ENCODE data around the gene ACSBG1. TPM values are rescaled to one million over a fixed set of nuclear protein-coding genes. Genes with fewer than 3 reads are reported as not detected.
"Not testable (repeated sequence)": the region's sequence is repeated elsewhere in the genome, so short reads cannot be mapped to it uniquely, and the experiment has no call there.

ACSBG1 gene
- total RNA-seq, 2 donors from 2014 or later = 0.29 to 0.32 TPM

DNA sequence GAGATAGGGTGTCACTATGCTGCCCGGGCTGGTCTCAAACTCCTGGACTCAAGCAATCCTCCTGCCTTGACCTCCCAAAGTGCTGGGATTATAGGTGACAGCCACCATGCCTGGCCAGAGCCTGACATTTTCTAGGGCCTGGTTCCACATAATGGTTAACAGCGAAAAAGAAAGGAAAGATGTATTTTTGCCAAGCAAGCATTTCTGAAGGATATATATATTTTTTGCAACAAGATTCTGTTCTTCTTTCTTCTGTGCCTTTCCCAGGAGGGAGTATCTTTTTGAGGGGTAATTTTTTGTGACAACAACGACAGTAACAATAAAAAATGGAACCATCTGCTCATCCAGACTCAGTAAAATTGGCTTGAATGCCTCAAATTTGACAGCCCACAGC, 21.7 kb upstream of the ACSBG1 start:
- DNase-seq (no peak), ATAC-seq (no peak)
- intact Hi-C loops (cut with DNase I) = no loop called here

DNA sequence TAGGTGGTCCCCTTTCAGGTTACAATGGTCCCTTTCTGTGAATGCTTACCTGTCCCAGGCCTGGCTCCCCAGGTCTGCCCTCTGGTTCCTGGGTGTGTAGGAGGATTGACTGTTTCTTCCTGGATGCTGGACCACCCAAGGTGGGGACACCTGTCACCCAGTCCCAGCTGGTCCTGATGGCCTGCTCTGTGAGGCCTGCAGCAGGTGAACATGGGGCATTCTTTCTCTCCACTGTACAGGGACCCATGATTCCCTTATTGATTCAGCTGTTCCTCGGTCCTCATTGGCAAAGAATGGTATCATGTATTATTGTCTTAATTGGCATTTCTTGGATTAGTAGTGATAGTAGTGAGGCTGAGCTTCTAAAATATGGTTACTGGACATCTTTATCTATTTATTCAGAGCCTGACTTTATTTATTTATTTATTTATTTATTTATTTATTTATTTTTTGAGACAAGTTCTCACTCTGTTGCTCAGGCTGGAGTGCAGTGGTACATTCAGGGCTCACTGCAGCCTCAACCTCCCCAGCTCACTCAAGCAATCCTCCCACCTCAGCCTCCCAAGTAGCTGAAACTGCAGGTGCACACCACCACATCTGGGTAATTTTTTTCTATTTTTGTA, 21.2 kb upstream of the ACSBG1 start:
- no peak for DNase-seq
- no peak for ATAC-seq
- intact Hi-C loops (cut with DNase I) = no loop called here

- DNase-seq (no peak), ATAC-seq (no peak)
- intact Hi-C loops (cut with DNase I) = no loop called here
Measured at GRCh38 chr15:78251136-78251535, 16.8 kb upstream of the ACSBG1 start.

- ATAC-seq (no peak), DNase-seq (no peak)
- intact Hi-C loops (cut with DNase I) = no loop called here
Measured at GRCh38 chr15:78249131-78249530, 14.8 kb upstream of the ACSBG1 start.

DNA sequence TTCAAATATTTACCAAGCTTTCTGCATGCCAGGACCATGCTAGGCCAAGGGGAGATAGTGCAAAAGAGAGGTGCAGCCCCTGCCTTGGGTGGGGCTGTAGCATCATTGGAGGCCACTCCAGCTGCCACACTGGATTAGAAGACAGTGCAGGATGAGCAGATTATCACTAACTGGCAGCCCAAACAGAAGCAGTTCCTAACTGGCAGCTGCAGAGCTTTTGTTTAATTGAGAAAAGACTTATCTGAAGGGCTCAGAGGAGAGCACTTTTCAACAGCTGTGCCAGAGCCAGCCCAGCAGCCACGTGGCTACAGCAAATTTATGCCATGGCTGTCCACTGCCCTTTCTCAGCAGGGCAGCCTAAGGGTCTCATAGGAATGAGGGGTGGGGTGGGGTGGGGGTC, 13.5 kb upstream of the ACSBG1 start:
- intact Hi-C loops (cut with DNase I) = no loop called here
- DNase-seq = no peak
- no peak for ATAC-seq

- ATAC-seq; DNase-seq; intact Hi-C loops (cut with DNase I): not testable (repeated sequence)
Measured at GRCh38 chr15:78245976-78246620, 11.7 kb upstream of the ACSBG1 start.

DNA sequence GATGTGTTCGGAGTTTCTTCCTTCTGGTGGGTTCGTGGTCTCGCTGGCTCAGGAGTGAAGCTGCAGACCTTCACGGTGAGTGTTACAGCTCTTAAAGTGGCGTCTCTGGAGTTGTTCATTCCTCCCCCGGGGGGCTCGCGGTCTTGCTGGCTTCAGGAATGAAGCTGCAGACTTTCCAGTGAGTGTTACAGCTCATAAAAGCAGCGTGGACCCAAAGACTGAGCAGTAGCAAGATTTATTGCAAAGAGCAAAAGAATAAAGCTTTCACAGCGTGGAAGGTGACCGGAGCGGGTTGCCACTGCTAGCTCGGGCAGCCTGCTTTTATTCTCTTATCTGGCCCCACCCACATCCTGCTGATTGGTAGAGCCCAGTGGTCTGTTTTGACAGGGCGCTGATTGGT, 11.0 kb upstream of the ACSBG1 start:
- intact Hi-C loops (cut with DNase I); DNase-seq; ATAC-seq: not testable (repeated sequence)

DNA sequence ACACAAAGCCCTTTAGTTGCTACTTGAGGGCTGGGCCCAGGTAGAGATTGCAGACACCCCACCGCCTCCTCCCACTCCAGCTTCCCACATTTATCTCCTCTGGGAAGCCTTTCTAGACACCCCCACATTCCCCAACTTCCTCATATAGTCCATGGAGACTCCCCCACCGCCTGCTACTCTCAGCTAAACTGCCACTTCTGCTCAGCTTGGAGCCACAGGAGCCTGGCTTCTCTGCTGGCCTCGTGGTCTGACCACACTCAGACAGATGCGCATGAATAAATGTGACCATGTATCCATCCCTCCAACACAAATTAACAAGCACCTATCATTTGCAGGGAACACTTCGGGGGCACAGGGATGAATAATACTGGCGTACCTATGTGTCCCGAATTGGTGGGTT, 10.5 kb upstream of the ACSBG1 start:
- DNase-seq (no peak), ATAC-seq (no peak)
- intact Hi-C loops (cut with DNase I) = loop anchor here (5.0 kb wide), 3 partner anchors 53 to 133 kb away; no protein-coding TSS in a partner anchor

- ATAC-seq (no peak), DNase-seq (no peak)
- intact Hi-C loops (cut with DNase I) = loop anchor here (5.0 kb wide), 3 partner anchors 52 to 132 kb away; no protein-coding TSS in a partner anchor
Measured at GRCh38 chr15:78244101-78244500, 9.7 kb upstream of the ACSBG1 start.

GRCh38 chr15:78243491-78243941, 9.2 kb upstream of the ACSBG1 start:
- DNase-seq (peak; percentile 64), ATAC-seq (peak; percentile 59 to 62)
- intact Hi-C loops (cut with DNase I) = loop anchor here (5.0 kb wide), 3 partner anchors 51 to 131 kb away; no protein-coding TSS in a partner anchor

- ATAC-seq = no peak
- intact Hi-C loops (cut with DNase I) = loop anchor here (5.0 kb wide), 3 partner anchors 51 to 131 kb away; no protein-coding TSS in a partner anchor
Measured at GRCh38 chr15:78243058-78243457, 8.7 kb upstream of the ACSBG1 start.

DNA sequence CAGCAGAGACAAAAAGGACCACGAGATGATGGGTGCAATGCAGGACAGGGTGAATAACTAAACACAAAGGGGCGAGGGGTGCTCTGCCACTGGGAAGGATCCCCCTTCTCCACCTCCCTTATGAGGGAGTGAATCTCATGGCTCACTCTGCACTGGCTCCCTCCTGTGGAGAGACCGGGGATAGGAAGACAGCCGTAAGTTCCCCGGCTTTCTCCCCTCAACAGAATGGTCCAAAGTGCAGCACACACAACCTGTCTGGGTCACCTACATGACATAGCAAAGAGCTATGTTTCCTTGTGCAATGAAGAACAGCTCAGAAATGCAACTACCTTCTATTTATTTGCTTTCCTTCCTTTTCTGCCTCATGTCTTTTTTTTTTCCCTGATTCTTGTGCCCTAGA, 7.8 kb upstream of the ACSBG1 start:
- intact Hi-C loops (cut with DNase I) = loop anchor here (5.0 kb wide), 3 partner anchors 50 to 130 kb away; no protein-coding TSS in a partner anchor
- ATAC-seq (peak in 1 of 2 donors; percentile 22), DNase-seq (no peak)

More at GRCh38 chr15:78243058-78243457, 8.7 kb upstream of the ACSBG1 start:
- DNase-seq = no peak

DNA sequence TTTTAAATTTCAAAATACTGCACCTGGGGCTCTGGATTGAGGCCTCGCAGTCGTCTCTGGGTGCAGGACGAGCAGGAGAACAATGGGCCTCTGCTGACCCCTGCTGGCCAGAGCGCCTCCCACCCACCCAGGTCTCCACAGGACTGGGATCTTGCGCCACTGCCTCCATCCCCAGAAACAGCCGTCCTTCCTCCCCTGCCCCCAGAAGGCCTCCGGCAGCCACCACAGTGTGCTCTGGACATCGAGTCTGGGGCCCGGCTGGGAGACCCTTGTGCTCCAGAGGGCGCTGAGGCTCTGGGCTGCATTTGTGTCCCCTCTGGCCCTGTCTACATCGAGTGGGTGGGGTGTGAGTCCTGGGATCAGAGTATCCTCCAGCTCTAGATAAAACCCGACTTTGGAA, 6.7 kb upstream of the ACSBG1 start:
- peak; percentile 94 to 97 for ATAC-seq
- peak; percentile 85 for DNase-seq
- intact Hi-C loops (cut with DNase I) = loop anchor here (1.0 to 5.0 kb wide), 5 partner anchors 49 to 129 kb away; no protein-coding TSS in a partner anchor

- ATAC-seq = no peak
- intact Hi-C loops (cut with DNase I) = loop anchor here (2.0 to 5.0 kb wide), 6 partner anchors 38 to 283 kb away; no protein-coding TSS in a partner anchor
- DNase-seq = no peak
Measured at GRCh38 chr15:78239811-78240210, 5.4 kb upstream of the ACSBG1 start.

GRCh38 chr15:78237146-78237545, 2.8 kb upstream of the ACSBG1 start:
- intact Hi-C loops (cut with DNase I) = loop anchor here in 1 of 2 donors (5.0 kb wide), 2 partner anchors 35 to 280 kb away; no protein-coding TSS in a partner anchor
- ATAC-seq = no peak
- DNase-seq = no peak

DNA sequence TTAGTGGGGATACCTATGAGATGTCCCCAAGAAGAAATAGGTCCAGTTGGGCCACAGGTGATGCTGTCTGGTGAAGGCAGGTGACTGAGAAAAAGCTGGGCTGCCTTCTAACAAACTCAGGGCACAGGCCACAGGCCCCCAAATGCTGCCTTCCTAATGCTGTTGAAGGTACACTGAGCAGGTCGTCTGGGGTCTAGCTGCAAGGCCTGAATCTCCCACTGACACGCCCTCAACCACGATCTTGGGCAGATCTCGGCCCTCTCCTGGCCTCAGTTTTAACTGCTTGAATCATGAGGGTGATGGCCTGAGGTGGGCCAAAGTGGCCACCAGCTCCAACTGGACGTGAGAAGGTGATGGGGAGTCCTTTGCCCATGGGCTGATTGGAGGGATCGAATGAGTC, 2.1 kb upstream of the ACSBG1 start:
- DNase-seq = no peak
- no peak for ATAC-seq
- intact Hi-C loops (cut with DNase I) = loop anchor here in 1 of 2 donors (5.0 kb wide), 2 partner anchors 34 to 279 kb away; no protein-coding TSS in a partner anchor

DNA sequence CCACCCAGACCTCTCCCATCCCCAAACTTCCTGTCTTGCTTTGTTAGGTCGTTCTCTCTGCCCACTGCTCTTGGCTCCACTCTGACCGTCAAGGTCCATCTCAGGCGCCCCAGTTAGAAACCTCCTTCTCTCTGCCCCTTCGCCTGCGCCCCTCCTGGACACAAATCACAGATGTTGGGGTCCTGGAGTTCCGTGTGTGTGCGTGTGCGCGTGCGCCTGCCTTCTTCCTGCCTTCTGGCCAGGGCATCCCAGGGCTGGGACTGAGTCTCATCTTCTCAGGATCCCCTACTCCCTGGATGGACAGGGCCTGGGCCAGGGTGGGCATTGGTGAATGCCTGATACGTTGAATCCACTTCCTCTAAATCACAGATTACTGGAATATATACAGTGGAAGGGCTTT, 869 bp downstream of the ACSBG1 start:
- intact Hi-C loops (cut with DNase I) = no loop called here
- no peak for ATAC-seq
- no peak for DNase-seq

DNA sequence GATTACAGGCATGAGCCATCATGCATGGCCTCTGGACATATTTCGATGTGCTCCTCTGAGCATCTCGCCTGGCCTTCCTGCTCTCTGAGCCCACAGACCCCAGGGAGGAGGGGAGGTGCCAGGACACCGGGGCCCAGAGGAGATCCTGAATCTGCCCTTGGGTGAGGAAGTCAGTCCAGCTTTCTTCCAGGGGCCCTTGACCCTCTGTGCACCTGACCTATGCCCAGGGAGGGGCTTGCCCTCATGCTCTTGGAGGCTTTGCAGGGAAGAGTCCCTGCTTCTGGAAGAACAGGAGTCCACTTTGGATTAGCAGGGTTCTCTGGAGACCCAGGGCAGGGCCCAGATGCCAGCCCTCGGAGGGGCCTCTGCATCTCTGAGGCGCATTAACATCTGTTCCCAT, 1.4 kb downstream of the ACSBG1 start:
- intact Hi-C loops (cut with DNase I) = no loop called here
- DNase-seq (no peak), ATAC-seq (no peak)

GRCh38 chr15:78229431-78230406, 4.6 kb downstream of the ACSBG1 start:
- ATAC-seq (peak in 1 of 2 donors; percentile 15), DNase-seq (no peak)
- intact Hi-C loops (cut with DNase I) = no loop called here
